Hepatocyte (in vitro differentiated cells): Measurements from ENCODE around the gene MVB12A.

ENCODE experiments used
- EZH2 ChIP-seq: fragments of 200-600 bp; sonication (generic); IDR thresholded peaks from 2 replicates; pipeline ENCODE4 v1.6.1; 2016; ENCODE audit warnings: antibody characterized with exemption, mild to moderate bottlenecking, borderline replicate concordance
- EZH2phosphoT487 ChIP-seq: fragments of 200-600 bp; sonication (generic); IDR thresholded peaks from one replicate; pipeline ENCODE4 v1.6.1; 2018; ENCODE audit warnings: antibody characterized with exemption, mild to moderate bottlenecking, low read depth, moderate library complexity; ENCODE audit not compliant: unreplicated experiment, severe bottlenecking
- TF ChIP-seq, protein P1 (sequence below): fragments of 200-600 bp; sonication (generic); IDR thresholded peaks from 2 replicates; pipeline ENCODE4 v1.5.1; 2016; ENCODE audit warnings: antibody characterized with exemption, mild to moderate bottlenecking; ENCODE audit not compliant: poor library complexity

DNA sequence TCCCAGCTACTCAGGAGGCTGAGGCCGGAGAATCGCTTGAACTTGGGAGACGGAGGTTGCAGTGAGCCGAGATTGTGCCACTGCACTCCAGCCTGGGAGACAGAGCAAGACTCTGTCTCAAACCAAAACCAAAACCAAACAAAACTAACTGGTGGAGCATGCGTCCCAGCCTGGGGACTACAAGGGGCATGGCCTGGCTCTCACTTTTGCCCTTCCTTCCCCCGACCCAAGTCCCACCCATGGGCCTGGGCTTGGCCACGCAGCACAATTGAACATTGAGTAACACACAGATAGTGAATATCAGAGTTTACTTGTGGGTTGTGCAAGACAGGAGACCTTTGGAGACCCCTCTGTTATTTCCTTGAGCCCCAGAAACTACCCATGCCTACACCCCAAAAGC lies 15.4 kb downstream of the MVB12A start:
- TF ChIP-seq, protein P1, sequence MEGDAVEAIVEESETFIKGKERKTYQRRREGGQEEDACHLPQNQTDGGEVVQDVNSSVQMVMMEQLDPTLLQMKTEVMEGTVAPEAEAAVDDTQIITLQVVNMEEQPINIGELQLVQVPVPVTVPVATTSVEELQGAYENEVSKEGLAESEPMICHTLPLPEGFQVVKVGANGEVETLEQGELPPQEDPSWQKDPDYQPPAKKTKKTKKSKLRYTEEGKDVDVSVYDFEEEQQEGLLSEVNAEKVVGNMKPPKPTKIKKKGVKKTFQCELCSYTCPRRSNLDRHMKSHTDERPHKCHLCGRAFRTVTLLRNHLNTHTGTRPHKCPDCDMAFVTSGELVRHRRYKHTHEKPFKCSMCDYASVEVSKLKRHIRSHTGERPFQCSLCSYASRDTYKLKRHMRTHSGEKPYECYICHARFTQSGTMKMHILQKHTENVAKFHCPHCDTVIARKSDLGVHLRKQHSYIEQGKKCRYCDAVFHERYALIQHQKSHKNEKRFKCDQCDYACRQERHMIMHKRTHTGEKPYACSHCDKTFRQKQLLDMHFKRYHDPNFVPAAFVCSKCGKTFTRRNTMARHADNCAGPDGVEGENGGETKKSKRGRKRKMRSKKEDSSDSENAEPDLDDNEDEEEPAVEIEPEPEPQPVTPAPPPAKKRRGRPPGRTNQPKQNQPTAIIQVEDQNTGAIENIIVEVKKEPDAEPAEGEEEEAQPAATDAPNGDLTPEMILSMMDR: no peak
- no peak for TF ChIP-seq EZH2
- no peak for TF ChIP-seq EZH2phosphoT487
